NK-92 treated with Interleukin-12 subunit alpha and Interleukin-12 subunit beta, amount 100 ng/mL, for 24 hours (cell line): Measurements from ENCODE around the gene RRAGD.
A peak's percentile ranks its signal among the peaks of the same experiment; 100 is the strongest.

ENCODE experiments used
- DNase-seq: peaks from one replicate; lab custom pipeline; 2025; lab: John Stamatoyannopoulos, UW

The RRAGD gene

GRCh38 chr6:89412071-89413005 is at the start of gene RRAGD:
TSS of gene RRAGD (minus strand) at chr6:89412273. CDS start at chr6:89411993, 280 bp downstream.
- DNase-seq: no peak

GRCh38 chr6:89460713-89461112 is 48.6 kb upstream of the RRAGD start:
- DNase-seq: no peak

GRCh38 chr6:89459501-89459900 is 47.4 kb upstream of the RRAGD start:
- no peak for DNase-seq

GRCh38 chr6:89458704-89459103 is 46.6 kb upstream of the RRAGD start:
- no peak for DNase-seq

- no peak for DNase-seq
Observed at GRCh38 chr6:89454300-89454699, 42.2 kb upstream of the RRAGD start.

- DNase-seq: no peak
Observed at GRCh38 chr6:89452281-89452680, 40.2 kb upstream of the RRAGD start.

- DNase-seq: no peak
Observed at GRCh38 chr6:89449193-89449592, 37.1 kb upstream of the RRAGD start.

GRCh38 chr6:89443658-89444057 is 31.6 kb upstream of the RRAGD start:
- DNase-seq: no peak

GRCh38 chr6:89440200-89440599 is 28.1 kb upstream of the RRAGD start:
- no peak for DNase-seq

GRCh38 chr6:89439014-89439413 is 26.9 kb upstream of the RRAGD start:
- no peak for DNase-seq

GRCh38 chr6:89438248-89438647 is 26.2 kb upstream of the RRAGD start:
- no peak for DNase-seq

- no peak for DNase-seq
Observed at GRCh38 chr6:89436226-89436625, 24.2 kb upstream of the RRAGD start.

GRCh38 chr6:89434954-89435353 is 22.9 kb upstream of the RRAGD start:
- DNase-seq: no peak

GRCh38 chr6:89434150-89434499 is 22.1 kb upstream of the RRAGD start:
- no peak for DNase-seq

GRCh38 chr6:89433252-89434149 is 21.4 kb upstream of the RRAGD start:
- no peak for DNase-seq

- peak; percentile 10 for DNase-seq
Observed at GRCh38 chr6:89432875-89433251, 20.8 kb upstream of the RRAGD start, which contains the start of gene ANKRD6. TSS of gene ANKRD6 (plus strand) at chr6:89433152. CDS start at chr6:89566977, 133,825 bp downstream.

GRCh38 chr6:89430201-89430962 is 18.3 kb upstream of the RRAGD start:
- DNase-seq: no peak

GRCh38 chr6:89416796-89417195 is 4.7 kb upstream of the RRAGD start:
- no peak for DNase-seq

- no peak for DNase-seq
Observed at GRCh38 chr6:89415185-89415584, 3.1 kb upstream of the RRAGD start.

GRCh38 chr6:89414215-89414614 is 2.1 kb upstream of the RRAGD start:
- no peak for DNase-seq

GRCh38 chr6:89413006-89413400 is 930 bp upstream of the RRAGD start:
- DNase-seq: no peak
